Mesendoderm (in vitro differentiated cells): ENCODE measurements around the gene MYO9B.
"Not testable (repeated sequence)": the region's sequence is repeated elsewhere in the genome, so short reads cannot be mapped to it uniquely, and the experiment has no call there.

Experiments used
- DNase-seq: peaks from one replicate; pipeline ENCODE4 v3.0.0; 2013
- H2AK5ac ChIP-seq: 2 replicates; pipeline ENCODE4 v1.6.1; 2013; ENCODE audit warnings: low read length, inconsistent platforms
- H2BK120ac ChIP-seq: 2 replicates; pipeline ENCODE4 v1.6.1; 2013; ENCODE audit warnings: low read depth, mild to moderate bottlenecking, low read length, moderate library complexity, mixed read lengths
- H2BK15ac ChIP-seq: replicated peaks from 2 replicates; pipeline ENCODE4 v1.6.1; 2013; ENCODE audit warnings: low read depth, mild to moderate bottlenecking, moderate library complexity
- H2BK5ac ChIP-seq: 2 replicates; pipeline ENCODE4 v1.6.1; 2013; ENCODE audit warnings: low read length, inconsistent platforms
- H3K18ac ChIP-seq: 2 replicates; pipeline ENCODE4 v1.6.1; 2013; ENCODE audit warnings: mild to moderate bottlenecking, low read length, mixed read lengths
- H3K23ac ChIP-seq: one replicate; pipeline ENCODE4 v1.6.1; 2013; ENCODE audit warnings: low read length
- H3K27ac ChIP-seq: 2 replicates; pipeline ENCODE4 v1.5.1; 2013; ENCODE audit warnings: low read depth, mild to moderate bottlenecking, inconsistent platforms, low read length, moderate library complexity
- H3K27me3 ChIP-seq: 2 replicates; pipeline ENCODE4 v1.6.1; 2013; ENCODE audit warnings: low read length, control low read depth, mild to moderate bottlenecking, inconsistent platforms; ENCODE audit not compliant: insufficient read depth, poor library complexity
- H3K36me3 ChIP-seq: 2 replicates; pipeline ENCODE4 v1.6.1; 2013; ENCODE audit warnings: low read length, inconsistent platforms; ENCODE audit not compliant: control insufficient read depth, insufficient read depth
- H3K4ac ChIP-seq: one replicate; pipeline ENCODE4 v1.6.1; 2013; ENCODE audit warnings: low read depth, mild to moderate bottlenecking, low read length, moderate library complexity
- H3K4me1 ChIP-seq: 2 replicates; pipeline ENCODE4 v1.6.1; 2013; ENCODE audit warnings: low read depth, low read length, inconsistent platforms; ENCODE audit not compliant: control insufficient read depth
- H3K4me2 ChIP-seq: 2 replicates; pipeline ENCODE4 v1.6.1; 2013; ENCODE audit warnings: low read length
- H3K4me3 ChIP-seq: 2 replicates; pipeline ENCODE4 v1.5.1; 2013; ENCODE audit warnings: mild to moderate bottlenecking, low read length
- H3K56ac ChIP-seq: one replicate; pipeline ENCODE4 v1.6.1; 2013; ENCODE audit warnings: low read length
- H3K79me1 ChIP-seq: 2 replicates; pipeline ENCODE4 v1.6.1; 2013; ENCODE audit warnings: low read length, inconsistent platforms
- H3K79me2 ChIP-seq: 2 replicates; pipeline ENCODE4 v1.6.1; 2013; ENCODE audit warnings: mild to moderate bottlenecking, low read length; ENCODE audit not compliant: control insufficient read depth, insufficient read depth
- H3K9ac ChIP-seq: 2 replicates; pipeline ENCODE4 v1.6.1; 2013; ENCODE audit warnings: low read length, inconsistent platforms
- H4K5ac ChIP-seq: one replicate; pipeline ENCODE4 v1.6.1; 2013; ENCODE audit warnings: low read length
- H4K8ac ChIP-seq: one replicate; pipeline ENCODE4 v1.6.1; 2013; ENCODE audit warnings: low read depth, mild to moderate bottlenecking, control low read depth, low read length, moderate library complexity
- WGBS: extraction: QIAGEN DNeasy Blood & Tissue Kit; methylation state at CpG from one replicate; pipeline ENCODE4 v1.1.7; 2013; ENCODE audit warnings: low lambda C conversion rate, missing lambda C conversion rate; ENCODE audit not compliant: insufficient coverage; ENCODE audit errors: extremely low coverage; 5-methylcytosine and 5-hydroxymethylcytosine counted together

The MYO9B gene

GRCh38 chr19:17104679-17105078 lies 29.1 kb downstream of the MYO9B start:
- no peak for DNase-seq
- no peak overlapping the region for H2BK120ac ChIP-seq
- no peak overlapping the region for H3K4me3 ChIP-seq
- no peaks in the 10 kb centered on the region for H3K27me3 ChIP-seq
- no peak overlapping the region for H2BK15ac ChIP-seq
- no peak overlapping the region for H2BK5ac ChIP-seq
- H3K27ac ChIP-seq = no peak overlapping the region
- no peak overlapping the region for H4K5ac ChIP-seq
- H3K23ac ChIP-seq = no peak overlapping the region
- H3K4me2 ChIP-seq = no peak overlapping the region
- no peak overlapping the region for H2AK5ac ChIP-seq
- H3K18ac ChIP-seq = no peak overlapping the region
- peaks cover 2% of the 10 kb centered on the region for H3K79me2 ChIP-seq
- H3K9ac ChIP-seq = no peak overlapping the region
- no peaks in the 10 kb centered on the region for H3K4me1 ChIP-seq
- whole genome bisulfite sequencing = no CpG with 5 or more reads among the region's 7 CpGs
- no peak overlapping the region for H4K8ac ChIP-seq
- H3K36me3 ChIP-seq = peaks cover 5% of the 10 kb centered on the region
- no peak overlapping the region for H3K56ac ChIP-seq
- no peak overlapping the region for H3K4ac ChIP-seq
- H3K79me1 ChIP-seq = peaks cover 14% of the 10 kb centered on the region

- no peak overlapping the region for H3K4me2 ChIP-seq
- no peak overlapping the region for H4K8ac ChIP-seq
- H3K23ac ChIP-seq = no peak overlapping the region
- H3K18ac ChIP-seq = no peak overlapping the region
- no peak overlapping the region for H2BK120ac ChIP-seq
- WGBS = no CpG with 5 or more reads among the region's 3 CpGs
- no peak overlapping the region for H3K56ac ChIP-seq
- no peak overlapping the region for H2BK15ac ChIP-seq
- H3K36me3 ChIP-seq = peaks cover 5% of the 10 kb centered on the region
- H2AK5ac ChIP-seq = no peak overlapping the region
- no peak for DNase-seq
- H3K9ac ChIP-seq = no peak overlapping the region
- no peak overlapping the region for H4K5ac ChIP-seq
- no peak overlapping the region for H3K27ac ChIP-seq
- no peak overlapping the region for H3K4me3 ChIP-seq
- peaks cover 2% of the 10 kb centered on the region for H3K79me2 ChIP-seq
- no peak overlapping the region for H2BK5ac ChIP-seq
- H3K4me1 ChIP-seq = no peaks in the 10 kb centered on the region
- H3K27me3 ChIP-seq = no peaks in the 10 kb centered on the region
- H3K79me1 ChIP-seq = peaks cover 14% of the 10 kb centered on the region
- no peak overlapping the region for H3K4ac ChIP-seq
Measured at GRCh38 chr19:17105556-17105955, 30.0 kb downstream of the MYO9B start.

GRCh38 chr19:17106964-17107363 lies 31.4 kb downstream of the MYO9B start:
- H3K79me1 ChIP-seq = peaks cover 19% of the 10 kb centered on the region
- not testable (repeated sequence) for H3K23ac ChIP-seq, H3K27ac ChIP-seq, H2BK5ac ChIP-seq, H3K27me3 ChIP-seq, H3K18ac ChIP-seq, H3K9ac ChIP-seq, H3K4ac ChIP-seq, H2AK5ac ChIP-seq, DNase-seq, H3K56ac ChIP-seq, H2BK120ac ChIP-seq, H4K5ac ChIP-seq, H3K36me3 ChIP-seq, H3K4me2 ChIP-seq, H3K4me1 ChIP-seq, H3K4me3 ChIP-seq, H2BK15ac ChIP-seq, H4K8ac ChIP-seq, H3K79me2 ChIP-seq
- WGBS = no CpG with 5 or more reads among the region's 4 CpGs

GRCh38 chr19:17107546-17108452 lies 32.2 kb downstream of the MYO9B start:
- no peak overlapping the region for H3K4me2 ChIP-seq
- H3K4me3 ChIP-seq = no peak overlapping the region
- H3K79me1 ChIP-seq = peaks cover 17% of the 10 kb centered on the region
- H3K4me1 ChIP-seq = no peaks in the 10 kb centered on the region
- H4K8ac ChIP-seq = no peak overlapping the region
- H2AK5ac ChIP-seq = no peak overlapping the region
- peak; percentile 59 for DNase-seq
- no CpG with 5 or more reads among the region's 27 CpGs for WGBS
- no peak overlapping the region for H3K9ac ChIP-seq
- no peaks in the 10 kb centered on the region for H3K27me3 ChIP-seq
- H2BK15ac ChIP-seq = no peak overlapping the region
- no peak overlapping the region for H3K4ac ChIP-seq
- H3K18ac ChIP-seq = no peak overlapping the region
- peaks cover 4% of the 10 kb centered on the region for H3K79me2 ChIP-seq
- H2BK5ac ChIP-seq = no peak overlapping the region
- H4K5ac ChIP-seq = no peak overlapping the region
- H3K56ac ChIP-seq = no peak overlapping the region
- H2BK120ac ChIP-seq = no peak overlapping the region
- no peak overlapping the region for H3K23ac ChIP-seq
- peaks cover 2% of the 10 kb centered on the region for H3K36me3 ChIP-seq
- H3K27ac ChIP-seq = no peak overlapping the region

GRCh38 chr19:17108453-17108784 lies 32.8 kb downstream of the MYO9B start:
- no peak overlapping the region for H4K5ac ChIP-seq
- H3K4ac ChIP-seq = no peak overlapping the region
- no peaks in the 10 kb centered on the region for H3K4me1 ChIP-seq
- no peak overlapping the region for H3K18ac ChIP-seq
- H3K56ac ChIP-seq = no peak overlapping the region
- H3K4me3 ChIP-seq = no peak overlapping the region
- no peak overlapping the region for H2AK5ac ChIP-seq
- no peak overlapping the region for H3K9ac ChIP-seq
- no peaks in the 10 kb centered on the region for H3K27me3 ChIP-seq
- H3K4me2 ChIP-seq = no peak overlapping the region
- no peak overlapping the region for H3K23ac ChIP-seq
- no peak overlapping the region for H2BK5ac ChIP-seq
- no peak overlapping the region for H4K8ac ChIP-seq
- H3K36me3 ChIP-seq = peaks cover 2% of the 10 kb centered on the region
- H2BK15ac ChIP-seq = no peak overlapping the region
- peaks cover 16% of the 10 kb centered on the region for H3K79me1 ChIP-seq
- DNase-seq = no peak
- H3K79me2 ChIP-seq = peaks cover 4% of the 10 kb centered on the region
- no CpG with 5 or more reads among the region's 4 CpGs for WGBS
- H2BK120ac ChIP-seq = no peak overlapping the region
- no peak overlapping the region for H3K27ac ChIP-seq

- H3K79me1 ChIP-seq = peaks cover 14% of the 10 kb centered on the region
- H3K4ac ChIP-seq = no peak overlapping the region
- peaks cover 2% of the 10 kb centered on the region for H3K79me2 ChIP-seq
- no peak overlapping the region for H4K5ac ChIP-seq
- no peak overlapping the region for H3K4me3 ChIP-seq
- no peak overlapping the region for H4K8ac ChIP-seq
- no peak overlapping the region for H3K56ac ChIP-seq
- DNase-seq = no peak
- WGBS = no CpG with 5 or more reads among the region's 9 CpGs
- peaks cover 2% of the 10 kb centered on the region for H3K36me3 ChIP-seq
- no peak overlapping the region for H2BK5ac ChIP-seq
- H2BK15ac ChIP-seq = no peak overlapping the region
- no peak overlapping the region for H3K4me2 ChIP-seq
- no peak overlapping the region for H3K18ac ChIP-seq
- peaks cover 5% of the 10 kb centered on the region for H3K4me1 ChIP-seq
- H3K9ac ChIP-seq = no peak overlapping the region
- no peak overlapping the region for H3K27ac ChIP-seq
- H3K27me3 ChIP-seq = no peaks in the 10 kb centered on the region
- no peak overlapping the region for H2AK5ac ChIP-seq
- H3K23ac ChIP-seq = no peak overlapping the region
- no peak overlapping the region for H2BK120ac ChIP-seq
Measured at GRCh38 chr19:17109300-17109699, 33.7 kb downstream of the MYO9B start.
